Medulla oblongata (tissue), 1 donor: ENCODE results near the gene SLC35E1.
"Not testable (repeated sequence)": the region's sequence is repeated elsewhere in the genome, so short reads cannot be mapped to it uniquely, and the experiment has no call there.

Source experiments
- DNase-seq: peaks from one replicate; pipeline ENCODE4 v3.0.0-alpha.2; 2015; ENCODE audit errors: extremely low spot score

SLC35E1 gene

GRCh38 chr19:16544473-16545231 lies 27.6 kb downstream of the SLC35E1 start:
- no peak for DNase-seq

- not testable (repeated sequence) for DNase-seq
Observed at GRCh38 chr19:16543734-16544133, 28.5 kb downstream of the SLC35E1 start.

- no peak for DNase-seq
Observed at GRCh38 chr19:16542910-16543472, 29.2 kb downstream of the SLC35E1 start.

- DNase-seq, result peak; percentile 97
Observed at GRCh38 chr19:16542045-16542909, 29.9 kb downstream of the SLC35E1 start, which contains the start of gene CHERP. CHERP (minus strand) TSS chr19:16542437; CDS start chr19:16542378, 59 bp downstream.

- no peak for DNase-seq
Observed at GRCh38 chr19:16541526-16542044, 30.6 kb downstream of the SLC35E1 start.

- DNase-seq, result no peak
Observed at GRCh38 chr19:16540948-16541347, 31.3 kb downstream of the SLC35E1 start.

- DNase-seq, result no peak
Observed at GRCh38 chr19:16537111-16537510, 35.1 kb downstream of the SLC35E1 start.

GRCh38 chr19:16536130-16536529 lies 36.1 kb downstream of the SLC35E1 start:
- DNase-seq, result no peak

GRCh38 chr19:16535381-16535780 lies 36.8 kb downstream of the SLC35E1 start:
- no peak for DNase-seq

GRCh38 chr19:16532440-16533234 lies 39.6 kb downstream of the SLC35E1 start:
- no peak for DNase-seq

GRCh38 chr19:16531380-16531669 lies 40.9 kb downstream of the SLC35E1 start:
- DNase-seq, result no peak

- DNase-seq, result no peak
Observed at GRCh38 chr19:16530540-16531379, 41.5 kb downstream of the SLC35E1 start.

- DNase-seq, result no peak
Observed at GRCh38 chr19:16529466-16530144, 42.6 kb downstream of the SLC35E1 start.

GRCh38 chr19:16527971-16528521 lies 44.2 kb downstream of the SLC35E1 start:
- DNase-seq, result no peak

- DNase-seq, result no peak
Observed at GRCh38 chr19:16527334-16527935, 44.8 kb downstream of the SLC35E1 start.

- no peak for DNase-seq
Observed at GRCh38 chr19:16525751-16526481, 46.3 kb downstream of the SLC35E1 start.

- no peak for DNase-seq
Observed at GRCh38 chr19:16524991-16525734, 47.1 kb downstream of the SLC35E1 start.
